ENCODE data around the gene ARSA.
"Not testable (repeated sequence)": the region's sequence is repeated elsewhere in the genome, so short reads cannot be mapped to it uniquely, and the experiment has no call there.

ARSA gene

GRCh38 chr22:50641696-50642607, 14.0 kb upstream of the ARSA start:
- H3K4me3 ChIP-seq (ENCODE audit: low read depth, low read length), result no peak overlapping the region
- TF ChIP-seq, protein P1, sequence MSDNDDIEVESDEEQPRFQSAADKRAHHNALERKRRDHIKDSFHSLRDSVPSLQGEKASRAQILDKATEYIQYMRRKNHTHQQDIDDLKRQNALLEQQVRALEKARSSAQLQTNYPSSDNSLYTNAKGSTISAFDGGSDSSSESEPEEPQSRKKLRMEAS (IDR thresholded peaks at IDR 0.05; ENCODE audit: low read depth, low read length), result no peak
- TF ChIP-seq CTCF (IDR thresholded peaks at IDR 0.05; ENCODE audit: low read depth, low read length) (peak; percentile 16), MYC (IDR thresholded peaks at IDR 0.05; ENCODE audit: low read depth, low read length) (no peak)
- peak; percentile 19 for DNase-seq (ENCODE audit: low read depth)

DNA sequence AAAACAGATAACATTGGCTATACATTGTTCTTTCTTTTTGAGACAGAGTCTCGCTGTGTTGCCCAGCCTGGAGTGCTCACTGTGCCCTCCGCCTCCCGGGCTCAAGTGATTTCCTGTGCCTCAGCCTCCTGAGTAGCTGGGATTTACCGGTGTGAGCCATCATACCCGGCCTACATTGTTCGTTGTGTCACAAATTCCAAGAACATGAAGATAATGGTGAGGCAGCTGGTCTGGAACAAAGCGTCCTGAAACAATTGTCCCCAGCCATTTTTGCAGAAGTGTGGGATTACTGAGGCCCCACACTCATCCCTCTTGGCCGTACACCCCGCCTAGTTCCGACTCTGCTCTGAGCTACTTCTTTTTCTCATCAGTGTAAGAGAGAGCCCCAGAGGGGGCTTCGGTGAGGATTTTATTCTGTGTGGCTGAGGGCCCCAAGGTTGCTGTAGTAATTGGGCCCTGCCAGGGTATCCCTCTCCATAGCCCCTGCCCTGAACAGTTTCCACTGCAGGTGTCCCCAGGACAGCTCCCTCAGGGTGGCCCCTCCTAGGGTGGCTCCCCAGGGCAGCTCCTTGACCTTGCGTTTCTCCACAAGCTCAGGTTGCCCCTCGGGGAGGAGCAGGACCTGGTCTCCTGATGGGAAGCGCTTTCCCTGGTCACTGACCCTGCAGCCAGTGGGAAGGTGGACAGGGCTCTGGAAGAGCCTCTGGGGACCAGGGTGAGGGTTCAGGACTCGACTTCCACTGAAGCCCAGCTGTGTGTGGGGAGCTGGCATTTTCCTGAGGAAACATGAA, 13.1 kb upstream of the ARSA start:
- TF ChIP-seq, protein P1 (IDR thresholded peaks at IDR 0.05; ENCODE audit: low read depth, low read length), result no peak
- TF ChIP-seq POLR2A (IDR thresholded peaks at IDR 0.05; ENCODE audit: extremely low read depth, insufficient read length) (no peak), MYC (IDR thresholded peaks at IDR 0.05; ENCODE audit: low read depth, low read length) (no peak), CTCF (IDR thresholded peaks at IDR 0.05; ENCODE audit: low read depth, low read length) (no peak)
- DNase-seq (ENCODE audit: low read depth), result no peak
- no peak overlapping the region for H3K4me3 ChIP-seq (ENCODE audit: low read depth, low read length)

DNA sequence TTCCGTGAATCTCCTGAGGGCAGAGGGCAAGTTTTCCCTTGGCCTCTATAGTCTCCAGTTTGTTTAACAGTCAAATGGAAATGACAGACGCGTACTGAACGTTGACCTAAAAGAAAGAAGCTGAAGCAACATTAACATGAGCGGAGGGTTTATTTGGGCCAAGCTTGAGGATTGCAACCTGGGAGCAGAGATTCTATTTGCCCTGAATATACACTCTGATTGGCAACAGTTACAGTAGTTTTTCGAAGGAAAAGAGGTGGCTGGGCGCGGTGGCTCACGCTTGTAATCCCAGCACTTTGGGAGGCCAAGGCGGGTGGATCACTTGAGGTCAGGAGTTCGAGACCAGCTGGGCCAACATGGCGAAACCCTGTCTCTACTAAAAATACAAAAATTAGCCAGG, 12.3 kb upstream of the ARSA start:
- not testable (repeated sequence) for DNase-seq (ENCODE audit: low read depth); H3K4me3 ChIP-seq (ENCODE audit: low read depth, low read length)

GRCh38 chr22:50635591-50635990, 7.6 kb upstream of the ARSA start:
- no peak overlapping the region for H3K4me3 ChIP-seq (ENCODE audit: low read depth, low read length)
- DNase-seq (ENCODE audit: low read depth), result no peak
- TF ChIP-seq MYC (IDR thresholded peaks at IDR 0.05; ENCODE audit: low read depth, low read length) (no peak), POLR2A (IDR thresholded peaks at IDR 0.05; ENCODE audit: extremely low read depth, insufficient read length) (no peak), CTCF (IDR thresholded peaks at IDR 0.05; ENCODE audit: low read depth, low read length) (no peak)
- TF ChIP-seq, protein P1 (IDR thresholded peaks at IDR 0.05; ENCODE audit: low read depth, low read length), result no peak

GRCh38 chr22:50633771-50634170, 5.8 kb upstream of the ARSA start:
- TF ChIP-seq CTCF (IDR thresholded peaks at IDR 0.05; ENCODE audit: low read depth, low read length), result no peak
- TF ChIP-seq, protein P1 (IDR thresholded peaks at IDR 0.05; ENCODE audit: low read depth, low read length), result no peak
- TF ChIP-seq MYC (IDR thresholded peaks at IDR 0.05; ENCODE audit: low read depth, low read length), result no peak
- TF ChIP-seq POLR2A (IDR thresholded peaks at IDR 0.05; ENCODE audit: extremely low read depth, insufficient read length), result no peak
- DNase-seq (ENCODE audit: low read depth), result no peak
- H3K4me3 ChIP-seq (ENCODE audit: low read depth, low read length), result no peak overlapping the region

DNA sequence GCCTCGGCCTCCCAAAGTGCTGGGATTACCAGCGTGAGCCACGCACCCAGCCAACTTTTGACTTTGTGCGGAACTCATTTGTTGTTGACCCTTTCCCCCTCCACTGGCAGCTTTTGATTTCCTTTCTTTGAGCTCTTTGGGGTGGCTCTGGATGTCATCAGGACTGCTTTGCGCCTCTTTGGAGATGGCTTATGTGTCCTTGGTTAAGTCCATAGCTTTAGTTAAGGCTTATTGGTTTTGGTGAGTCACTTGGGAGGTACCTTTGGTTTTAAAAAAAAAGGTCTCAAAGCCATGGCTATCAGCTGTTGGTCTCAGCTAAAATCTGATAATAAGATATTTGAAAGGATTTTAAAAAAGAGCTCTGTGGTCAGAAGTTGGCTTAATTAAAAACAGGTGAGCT, 5.1 kb upstream of the ARSA start:
- TF ChIP-seq MYC (IDR thresholded peaks at IDR 0.05; ENCODE audit: low read depth, low read length), result no peak
- TF ChIP-seq POLR2A (IDR thresholded peaks at IDR 0.05; ENCODE audit: extremely low read depth, insufficient read length), result no peak
- TF ChIP-seq, protein P1 (IDR thresholded peaks at IDR 0.05; ENCODE audit: low read depth, low read length), result no peak
- no peak for TF ChIP-seq CTCF (IDR thresholded peaks at IDR 0.05; ENCODE audit: low read depth, low read length)
- no peak for DNase-seq (ENCODE audit: low read depth)
- H3K4me3 ChIP-seq (ENCODE audit: low read depth, low read length), result no peak overlapping the region
